Activated T-cell treated with anti-CD3 and anti-CD28 coated beads, Interleukin-2, amount 50 U/mL, for 4 hours (primary cell): Measurements from ENCODE around the gene INPP5D. TPM values are rescaled to one million over a fixed set of nuclear protein-coding genes. Genes with fewer than 3 reads are reported as not detected.

ENCODE experiments used
- ATAC-seq, 2 donors: fragments of 200-7000 bp; cut with Tn5 transposase; one replicate each; pipeline ENCODE4 v1.10.0; 2021
- DNase-seq: peaks from one replicate; pipeline ENCODE4 v3.0.0-alpha.2; 2020
- H3K27me3 Mint-ChIP-seq: one replicate; pipeline ENCODE4 v1.8.0; 2021; ENCODE audit warnings: low read depth, mixed read lengths
- H3K36me3 Mint-ChIP-seq: one replicate; pipeline ENCODE4 v1.8.0; 2022; ENCODE audit warnings: mixed read lengths; ENCODE audit not compliant: insufficient read depth
- H3K4me1 Mint-ChIP-seq: one replicate; pipeline ENCODE4 v1.8.0; 2021; ENCODE audit warnings: low read depth, mixed read lengths
- H3K4me3 Mint-ChIP-seq: one replicate; pipeline ENCODE4 v1.8.0; 2021; ENCODE audit warnings: mild to moderate bottlenecking, moderate library complexity, mixed read lengths
- H3K9me3 Mint-ChIP-seq: one replicate; pipeline ENCODE4 v1.8.0; 2021; ENCODE audit warnings: mixed read lengths
- total RNA-seq, 3 donors: library from RNA; stranded (reverse); gene quantifications; one replicate each; pipeline ENCODE4 v1.2.1, GENCODE V29; 2021

Gene INPP5D
- total RNA-seq, 3 donors from 2014 or later, result 31.2 to 35.5 (median 31.7) TPM

DNA sequence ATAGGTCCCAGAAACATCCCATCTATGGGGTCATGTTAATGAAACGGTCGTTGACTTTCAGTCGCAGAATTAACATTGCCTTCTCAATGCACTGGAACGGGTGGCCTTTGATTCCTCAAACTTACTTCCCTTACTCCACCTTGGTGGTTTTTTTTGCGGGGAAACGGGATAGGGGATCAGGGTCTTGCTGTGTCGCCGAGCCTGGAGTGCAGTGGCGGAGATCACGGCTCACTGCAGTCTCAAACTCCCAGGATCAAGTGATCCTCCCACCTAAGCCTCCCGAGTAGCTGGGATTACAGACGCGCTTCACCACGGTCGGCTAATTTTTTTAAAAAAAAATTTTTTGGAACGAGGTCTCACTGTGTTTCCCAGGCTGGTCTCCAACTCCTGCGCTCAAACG lies 192.1 kb downstream of the INPP5D start:
- no peak for ATAC-seq
- Mint-ChIP-seq H3K4me3 (peak overlapping the region; percentile 93), H3K36me3 (peaks cover 26% of the 10 kb centered on the region), H3K4me1 (peaks cover 58% of the 10 kb centered on the region), H3K9me3 (no peaks in the 10 kb centered on the region), H3K27me3 (no peaks in the 10 kb centered on the region)
- no peak for DNase-seq

DNA sequence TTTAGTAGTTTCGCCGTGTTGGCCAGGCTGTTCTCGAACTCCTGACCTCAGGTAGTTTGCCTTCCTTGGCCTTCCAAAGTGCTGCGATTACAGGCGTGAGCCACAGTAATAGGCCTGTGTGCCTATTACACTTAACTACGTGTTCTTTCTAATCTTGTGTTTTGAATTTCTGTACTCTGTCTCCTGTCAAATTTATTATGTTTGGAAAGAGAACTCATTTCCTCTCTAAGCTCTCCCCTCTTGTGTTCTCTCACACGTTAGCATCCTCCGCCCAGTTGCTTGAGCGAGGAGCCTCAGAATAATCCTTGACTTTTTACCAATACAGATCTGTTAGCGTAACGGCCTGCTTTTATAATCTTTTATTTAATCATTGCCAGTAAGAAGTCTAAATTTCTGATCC lies 195.0 kb downstream of the INPP5D start:
- peaks cover 66% of the 10 kb centered on the region for H3K4me1 Mint-ChIP-seq
- ATAC-seq (no peak), DNase-seq (no peak)
- no peaks in the 10 kb centered on the region for H3K9me3 Mint-ChIP-seq
- peaks cover 46% of the 10 kb centered on the region for H3K36me3 Mint-ChIP-seq
- no peak overlapping the region for H3K4me3 Mint-ChIP-seq
- no peaks in the 10 kb centered on the region for H3K27me3 Mint-ChIP-seq

DNA sequence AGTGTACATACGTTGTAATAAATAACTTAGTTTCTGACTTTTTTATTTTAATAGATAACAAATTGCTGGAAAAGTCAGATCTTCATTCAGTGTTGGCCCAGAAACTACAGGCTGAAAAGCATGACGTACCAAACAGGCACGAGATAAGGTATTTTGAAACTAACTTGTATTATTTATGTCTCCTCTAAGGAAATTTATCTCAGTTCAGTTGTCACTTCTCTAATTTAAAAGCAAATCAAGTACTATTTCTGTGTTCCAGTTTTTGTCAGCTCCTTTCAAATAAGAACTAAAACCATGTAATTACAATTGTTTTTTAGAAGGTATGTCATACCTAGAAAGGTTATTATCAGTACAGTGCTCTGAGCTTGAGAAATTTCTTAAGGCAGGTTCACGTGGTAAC lies 195.9 kb downstream of the INPP5D start:
- peaks cover 64% of the 10 kb centered on the region for H3K4me1 Mint-ChIP-seq
- no peak overlapping the region for H3K4me3 Mint-ChIP-seq
- H3K36me3 Mint-ChIP-seq, result peaks cover 50% of the 10 kb centered on the region

More for the DNA sequence above, 195.9 kb downstream of the INPP5D start:
- ATAC-seq (no peak), DNase-seq (no peak)
- no peaks in the 10 kb centered on the region for H3K9me3 Mint-ChIP-seq
- H3K27me3 Mint-ChIP-seq, result no peaks in the 10 kb centered on the region

Other genes with a start within 250 kb of the INPP5D start
- 1 to 10 TPM; 1.2 to 1.7 (median 1.4) TPM for gene SNORC, start 190.1 kb upstream of the INPP5D start, total RNA-seq
- under 1 TPM; 0.11 to 0.94 (median 0.37) TPM for gene NGEF, start 47.1 kb upstream of the INPP5D start, total RNA-seq
- not detected for gene NEU2, start 27.7 kb upstream of the INPP5D start, total RNA-seq
- gene ATG16L1, start 191.3 kb downstream of the INPP5D start, total RNA-seq, result 10 to 100 TPM; 36.2 to 37.8 (median 36.9) TPM
- not detected for gene SAG, start 247.5 kb downstream of the INPP5D start, total RNA-seq